GM12891 (cell line): ENCODE measurements around the gene PTRH2.

Experiments
- PAX5 ChIP-seq: IDR thresholded peaks from 2 replicates; pipeline ENCODE4 v1.6.1; 2011; ENCODE audit warnings: low read length, moderate library complexity, mild to moderate bottlenecking; ENCODE audit not compliant: insufficient read depth, severe bottlenecking
- POLR2A ChIP-seq: IDR thresholded peaks from 2 replicates; pipeline ENCODE4 v1.6.1; 2011; ENCODE audit warnings: low read depth, low read length, control low read depth
- POLR2AphosphoS5 ChIP-seq: IDR thresholded peaks from 2 replicates; pipeline ENCODE4 v1.6.1; 2011; ENCODE audit warnings: low read depth, low read length, control low read depth
- POU2F2 ChIP-seq: IDR thresholded peaks from 2 replicates; pipeline ENCODE4 v1.6.1; 2011; ENCODE audit warnings: low read depth, mild to moderate bottlenecking, control low read depth, low read length, moderate library complexity
- SPI1 ChIP-seq: IDR thresholded peaks from 2 replicates; pipeline ENCODE4 v1.6.1; 2011; ENCODE audit warnings: low read depth, low read length, control low read depth
- TAF1 ChIP-seq: IDR thresholded peaks from 2 replicates; pipeline ENCODE4 v1.6.1; 2011; ENCODE audit warnings: low read depth, low read length, control low read depth

DNA sequence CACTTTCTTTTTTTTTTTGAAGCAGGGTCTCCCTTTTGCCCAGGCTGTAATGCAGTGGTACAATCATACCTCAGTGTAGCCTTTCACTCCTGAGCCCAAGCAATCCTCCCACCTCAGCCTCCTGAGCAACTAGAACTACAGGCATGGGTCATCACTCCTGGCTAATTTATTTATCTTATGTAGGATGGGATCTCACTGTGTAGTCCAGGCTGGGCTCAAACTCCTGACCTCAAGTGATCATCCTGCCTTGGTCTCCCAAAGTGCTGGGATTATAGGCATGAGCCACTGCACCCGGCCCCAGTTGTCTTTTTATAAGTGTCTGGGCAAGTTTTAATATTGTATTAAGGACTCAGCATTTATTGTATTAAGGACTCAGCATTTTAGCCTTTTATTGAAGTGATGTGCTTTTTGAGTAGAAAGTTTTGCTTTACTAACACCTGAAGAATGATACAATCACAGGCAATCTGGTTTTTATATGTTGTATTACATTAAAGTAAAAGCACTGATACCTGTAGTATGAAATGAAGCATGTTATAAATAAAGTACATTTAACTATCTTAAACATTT, 23.1 kb upstream of the PTRH2 start:
- TF ChIP-seq POLR2A (no peak), PAX5 (no peak), SPI1 (no peak), POLR2AphosphoS5 (no peak), TAF1 (no peak), POU2F2 (no peak)
